H9 (cell line): ENCODE results near the gene TDRD9. TPM values are rescaled to one million over a fixed set of nuclear protein-coding genes. Genes with fewer than 3 reads are reported as not detected.

Experiments
- DNase-seq: peaks from one replicate; pipeline ENCODE4 v3.0.0-alpha.2; 2017
- H2AFZ ChIP-seq: one replicate; pipeline ENCODE4 v1.6.1; 2013; ENCODE audit warnings: mild to moderate bottlenecking, low read length, control low read depth, moderate library complexity
- H2AK5ac ChIP-seq: 2 replicates; pipeline ENCODE4 v1.6.1; 2013; ENCODE audit warnings: low read length, control low read depth, mixed read lengths; ENCODE audit not compliant: insufficient read length
- H2BK120ac ChIP-seq: one replicate; pipeline ENCODE4 v1.6.1; 2013; ENCODE audit warnings: low read depth, mild to moderate bottlenecking, low read length, control low read depth, inconsistent platforms; ENCODE audit not compliant: poor library complexity, severe bottlenecking
- H2BK12ac ChIP-seq: 2 replicates; pipeline ENCODE4 v1.6.1; 2013; ENCODE audit warnings: low read length, control low read depth, mixed read lengths, low read depth; ENCODE audit not compliant: insufficient read length
- H2BK15ac ChIP-seq: 2 replicates; pipeline ENCODE4 v1.6.1; 2013; ENCODE audit warnings: low read depth, low read length, control low read depth
- H2BK20ac ChIP-seq: one replicate; pipeline ENCODE4 v1.6.1; 2013; ENCODE audit warnings: low read depth, mild to moderate bottlenecking, low read length, control low read depth, inconsistent platforms; ENCODE audit not compliant: poor library complexity, severe bottlenecking
- H2BK5ac ChIP-seq: 2 replicates; pipeline ENCODE4 v1.6.1; 2013; ENCODE audit warnings: low read length, control low read depth, mixed read lengths; ENCODE audit not compliant: insufficient read length
- H3K14ac ChIP-seq: 2 replicates; pipeline ENCODE4 v1.6.1; 2013; ENCODE audit warnings: low read length, control low read depth; ENCODE audit not compliant: insufficient read depth
- H3K18ac ChIP-seq: 2 replicates; pipeline ENCODE4 v1.6.1; 2013; ENCODE audit warnings: low read depth, mild to moderate bottlenecking, mixed read lengths, low read length, control low read depth; ENCODE audit not compliant: insufficient read length
- H3K23ac ChIP-seq: 2 replicates; pipeline ENCODE4 v1.6.1; 2013; ENCODE audit warnings: low read length, control low read depth, mixed read lengths, low read depth; ENCODE audit not compliant: insufficient read length
- H3K23me2 ChIP-seq: 2 replicates; pipeline ENCODE4 v1.6.1; 2013; ENCODE audit warnings: low read depth, mild to moderate bottlenecking, mixed read lengths, low read length, control low read depth; ENCODE audit not compliant: insufficient read length, poor library complexity, severe bottlenecking
- H3K27ac ChIP-seq: 2 replicates; pipeline ENCODE4 v1.5.1; 2013; ENCODE audit warnings: low read length, control low read depth, mixed read lengths, low read depth; ENCODE audit not compliant: insufficient read length
- H3K27me3 ChIP-seq: 2 replicates; pipeline ENCODE4 v1.6.1; 2013; ENCODE audit warnings: low read length, control low read depth, inconsistent platforms; ENCODE audit not compliant: insufficient read depth
- H3K4ac ChIP-seq: 2 replicates; pipeline ENCODE4 v1.6.1; 2013; ENCODE audit warnings: low read depth, mild to moderate bottlenecking, control low read depth, inconsistent platforms, low read length, moderate library complexity
- H3K4me1 ChIP-seq: 2 replicates; pipeline ENCODE4 v1.6.1; 2013; ENCODE audit warnings: low read length, control low read depth, inconsistent platforms; ENCODE audit not compliant: insufficient read depth
- H3K4me2 ChIP-seq: 2 replicates; pipeline ENCODE4 v1.6.1; 2013; ENCODE audit warnings: low read length, control low read depth, mixed read lengths; ENCODE audit not compliant: insufficient read length, insufficient read depth
- H3K56ac ChIP-seq: 2 replicates; pipeline ENCODE4 v1.6.1; 2013; ENCODE audit warnings: low read depth, mild to moderate bottlenecking, mixed read lengths, low read length, control low read depth; ENCODE audit not compliant: insufficient read length
- H3K79me1 ChIP-seq: 2 replicates; pipeline ENCODE4 v1.6.1; 2013; ENCODE audit warnings: low read depth, mild to moderate bottlenecking, moderate library complexity, low read length, control low read depth, inconsistent platforms; ENCODE audit not compliant: insufficient read depth, poor library complexity, severe bottlenecking
- H3K79me2 ChIP-seq: 2 replicates; pipeline ENCODE4 v1.6.1; 2013; ENCODE audit warnings: low read length, control low read depth, inconsistent platforms; ENCODE audit not compliant: insufficient read depth
- H3K9ac ChIP-seq: 2 replicates; pipeline ENCODE4 v1.6.1; 2013; ENCODE audit warnings: low read length, control low read depth, mixed read lengths; ENCODE audit not compliant: insufficient read length; ENCODE audit errors: extremely low read depth
- H3K9me3 ChIP-seq: one replicate; pipeline ENCODE4 v1.6.1; 2013; ENCODE audit warnings: low read depth, low read length, inconsistent platforms; ENCODE audit not compliant: control insufficient read depth
- H3T11ph ChIP-seq: one replicate; pipeline ENCODE4 v1.6.1; 2013; ENCODE audit warnings: mild to moderate bottlenecking, low read length, control low read depth, inconsistent platforms
- H4K20me1 ChIP-seq: one replicate; pipeline ENCODE4 v1.6.1; 2013; ENCODE audit not compliant: control insufficient read depth, insufficient read length, insufficient read depth
- H4K5ac ChIP-seq: 2 replicates; pipeline ENCODE4 v1.6.1; 2013; ENCODE audit warnings: low read depth, mild to moderate bottlenecking, mixed read lengths, low read length, control low read depth; ENCODE audit not compliant: insufficient read length
- H4K8ac ChIP-seq: replicated peaks from 2 replicates; pipeline ENCODE4 v1.6.1; 2013; ENCODE audit warnings: low read length, control low read depth, mixed read lengths, low read depth; ENCODE audit not compliant: insufficient read length
- H4K91ac ChIP-seq: 2 replicates; pipeline ENCODE4 v1.6.1; 2013; ENCODE audit warnings: low read depth, mild to moderate bottlenecking, moderate library complexity, mixed read lengths, low read length, control low read depth; ENCODE audit not compliant: insufficient read length
- H3K27ac Mint-ChIP-seq, 3 experiments: 2 replicates in 2 of 3; 3 replicates in 1 of 3; pipeline ENCODE4 v1.8.0; 2020 to 2021; ENCODE audit warnings: mixed read lengths in 3 of 3, mild to moderate bottlenecking in 1 of 3, moderate library complexity in 1 of 3
- H3K27me3 Mint-ChIP-seq: 2 replicates; pipeline ENCODE4 v1.8.0; 2021; ENCODE audit warnings: low read depth, mild to moderate bottlenecking, moderate library complexity, mixed read lengths
- H3K36me3 Mint-ChIP-seq, 3 experiments: 2 replicates in 2 of 3; 3 replicates in 1 of 3; pipeline ENCODE4 v1.8.0; 2020 to 2021; ENCODE audit warnings: low read depth in 3 of 3, mixed read lengths in 3 of 3; ENCODE audit not compliant: insufficient read depth in 1 of 3
- H3K4me1 Mint-ChIP-seq, 2 experiments: 2 replicates each; pipeline ENCODE4 v1.8.0; 2020; ENCODE audit warnings: mixed read lengths in 2 of 2
- H3K4me3 Mint-ChIP-seq, 2 experiments: 2 replicates in 1 of 2; 3 replicates in 1 of 2; pipeline ENCODE4 v1.8.0; 2020 to 2021; ENCODE audit warnings: mild to moderate bottlenecking in 2 of 2, mixed read lengths in 2 of 2, moderate library complexity in 1 of 2
- H3K9me3 Mint-ChIP-seq, 2 experiments: 2 replicates in 1 of 2; 3 replicates in 1 of 2; pipeline ENCODE4 v1.8.0; 2020; ENCODE audit warnings: mild to moderate bottlenecking in 2 of 2, mixed read lengths in 2 of 2, moderate library complexity in 1 of 2
- CTCF ChIP-seq: fragments of 200-600 bp; sonication (generic); conservative IDR thresholded peaks from 3 replicates; pipeline ENCODE4 v1.8.0; 2021; ENCODE audit warnings: antibody characterized with exemption, mild to moderate bottlenecking
- WGBS: extraction: QIAGEN DNeasy Blood & Tissue Kit; methylation state at CpG from one replicate; pipeline ENCODE4 v1.1.7; 2013; ENCODE audit warnings: missing lambda C conversion rate, low lambda C conversion rate, mixed read lengths; ENCODE audit not compliant: insufficient read length; ENCODE audit errors: extremely low coverage; 5-methylcytosine and 5-hydroxymethylcytosine counted together
- total RNA-seq: library from RNA; stranded (reverse); gene quantifications from 2 replicates; pipeline ENCODE4 v1.2.1, GENCODE V29; 2021

TDRD9 gene
- total RNA-seq, 1 experiment from 2014 or later, result not detected

GRCh38 chr14:103910262-103910935 lies 17.9 kb upstream of the TDRD9 start:
- Mint-ChIP-seq H3K4me1 (peaks cover 16 to 17% of the 10 kb centered on the region in 2 experiments), H3K36me3 (peaks cover 2 to 27% (median 20%) of the 10 kb centered on the region in 3 experiments; a peak in 6 of 7 replicates), H3K9me3 (no peaks in the 10 kb centered on the region), H3K27me3 (peaks cover 2% of the 10 kb centered on the region; the same call in 1 of the 2 replicates), H3K4me3 (peak overlapping the region; percentile 15 to 48; a peak in 4 of 5 replicates), H3K27ac (peak overlapping the region; percentile 40 to 78 (median 59); a peak in 3 of 7 replicates)
- Histone ChIP-seq H3K79me2 (no peaks in the 10 kb centered on the region; the same call in 1 of the 2 replicates), H2AK5ac (no peak overlapping the region), H2BK5ac (no peak overlapping the region), H3K14ac (no peak overlapping the region), H2BK15ac (no peak overlapping the region), H3K18ac (no peak overlapping the region), H3K79me1 (no peaks in the 10 kb centered on the region), H3K4ac (no peak overlapping the region), H3K23me2 (no peaks in the 10 kb centered on the region), H2AFZ (no peak overlapping the region), H3K4me1 (no peaks in the 10 kb centered on the region), H4K20me1 (no peaks in the 10 kb centered on the region), H2BK20ac (no peak overlapping the region), H3K4me2 (peak overlapping the region; percentile 30), H3K56ac (no peak overlapping the region), H4K5ac (no peak overlapping the region), H3K9me3 (no peaks in the 10 kb centered on the region), H3T11ph (no peak overlapping the region), H4K8ac (no peak overlapping the region), H3K9ac (no peak overlapping the region), H2BK12ac (no peak overlapping the region), H3K27me3 (no peaks in the 10 kb centered on the region; the same call in 1 of the 2 replicates), H3K27ac (no peak overlapping the region), H3K23ac (no peak overlapping the region), H4K91ac (no peak overlapping the region), H2BK120ac (no peak overlapping the region)
- no CpG with 5 or more reads among the region's 20 CpGs for WGBS
- peak; percentile 90 for TF ChIP-seq CTCF
- DNase-seq, result peak; percentile 94
